NCI-H460 (cell line): ENCODE measurements around the gene KRTAP13-3. TPM values are rescaled to one million over a fixed set of nuclear protein-coding genes. Genes with fewer than 3 reads are reported as not detected.

ENCODE experiments used
- total RNA-seq: library from RNA; depleted of rRNA; stranded (reverse); fragments of >200 nt; shearing (Covaris generic); gene quantifications from 2 replicates; pipeline ENCODE4 v1.2.3, GENCODE V29; 2014; rRNA removed

The KRTAP13-3 gene
- total RNA-seq, 1 experiment from 2014 or later, result not detected

Other genes starting within 250 kb of the KRTAP13-3 start
- gene CLDN8, start 209.8 kb downstream of the KRTAP13-3 start, total RNA-seq, result not detected in 2 replicates
- gene KRTAP24-1, start 143.0 kb downstream of the KRTAP13-3 start, total RNA-seq, result not detected in 2 replicates
- gene KRTAP25-1, start 136.4 kb downstream of the KRTAP13-3 start, total RNA-seq, result not detected in 2 replicates
- not detected in 2 replicates for gene KRTAP26-1, start 105.6 kb downstream of the KRTAP13-3 start, total RNA-seq
- gene KRTAP27-1, start 88.2 kb downstream of the KRTAP13-3 start, total RNA-seq, result not detected in 2 replicates
- not detected in 2 replicates for gene KRTAP23-1, start 77.3 kb downstream of the KRTAP13-3 start, total RNA-seq
- not detected in 2 replicates for gene KRTAP13-2, start 53.7 kb downstream of the KRTAP13-3 start, total RNA-seq
- gene KRTAP13-1, start 29.9 kb downstream of the KRTAP13-3 start, total RNA-seq, result not detected in 2 replicates
- not detected in 2 replicates for gene KRTAP13-4, start 4.3 kb upstream of the KRTAP13-3 start, total RNA-seq
- gene KRTAP15-1, start 14.3 kb upstream of the KRTAP13-3 start, total RNA-seq, result not detected in 2 replicates
- not detected in 2 replicates for gene KRTAP19-1, start 54.4 kb upstream of the KRTAP13-3 start, total RNA-seq
- gene KRTAP19-2, start 61.5 kb upstream of the KRTAP13-3 start, total RNA-seq, result not detected in 2 replicates
- gene KRTAP19-3, start 66.1 kb upstream of the KRTAP13-3 start, total RNA-seq, result not detected in 2 replicates
- gene KRTAP19-4, start 71.2 kb upstream of the KRTAP13-3 start, total RNA-seq, result not detected in 2 replicates
- gene KRTAP19-5, start 76.2 kb upstream of the KRTAP13-3 start, total RNA-seq, result not detected in 2 replicates
- gene KRTAP19-6, start 115.9 kb upstream of the KRTAP13-3 start, total RNA-seq, result not detected in 2 replicates
- gene KRTAP19-7, start 135.4 kb upstream of the KRTAP13-3 start, total RNA-seq, result not detected in 2 replicates
- not detected in 2 replicates for gene KRTAP22-2, start 164.5 kb upstream of the KRTAP13-3 start, total RNA-seq
- gene KRTAP6-3, start 166.5 kb upstream of the KRTAP13-3 start, total RNA-seq, result not detected in 2 replicates
- not detected in 2 replicates for gene KRTAP6-2, start 173.0 kb upstream of the KRTAP13-3 start, total RNA-seq
- gene KRTAP22-1, start 175.2 kb upstream of the KRTAP13-3 start, total RNA-seq, result not detected in 2 replicates
- gene KRTAP6-1, start 188.0 kb upstream of the KRTAP13-3 start, total RNA-seq, result not detected in 2 replicates
- not detected in 2 replicates for gene KRTAP20-1, start 190.5 kb upstream of the KRTAP13-3 start, total RNA-seq
- not detected in 2 replicates for gene KRTAP20-4, start 194.7 kb upstream of the KRTAP13-3 start, total RNA-seq
- gene KRTAP20-2, start 209.3 kb upstream of the KRTAP13-3 start, total RNA-seq, result not detected in 2 replicates
- not detected in 2 replicates for gene KRTAP20-3, start 216.9 kb upstream of the KRTAP13-3 start, total RNA-seq